Measurements from ENCODE around the gene AADACL4. TPM values are rescaled to one million over a fixed set of nuclear protein-coding genes. Genes with fewer than 3 reads are reported as not detected.

AADACL4 gene
- total and polyA plus RNA-seq, 2 of the 8 experiments (the other 6 are each of a cell fraction or from before 2014, with no cell fraction given), result 0.08 TPM; not detected in 1

DNA sequence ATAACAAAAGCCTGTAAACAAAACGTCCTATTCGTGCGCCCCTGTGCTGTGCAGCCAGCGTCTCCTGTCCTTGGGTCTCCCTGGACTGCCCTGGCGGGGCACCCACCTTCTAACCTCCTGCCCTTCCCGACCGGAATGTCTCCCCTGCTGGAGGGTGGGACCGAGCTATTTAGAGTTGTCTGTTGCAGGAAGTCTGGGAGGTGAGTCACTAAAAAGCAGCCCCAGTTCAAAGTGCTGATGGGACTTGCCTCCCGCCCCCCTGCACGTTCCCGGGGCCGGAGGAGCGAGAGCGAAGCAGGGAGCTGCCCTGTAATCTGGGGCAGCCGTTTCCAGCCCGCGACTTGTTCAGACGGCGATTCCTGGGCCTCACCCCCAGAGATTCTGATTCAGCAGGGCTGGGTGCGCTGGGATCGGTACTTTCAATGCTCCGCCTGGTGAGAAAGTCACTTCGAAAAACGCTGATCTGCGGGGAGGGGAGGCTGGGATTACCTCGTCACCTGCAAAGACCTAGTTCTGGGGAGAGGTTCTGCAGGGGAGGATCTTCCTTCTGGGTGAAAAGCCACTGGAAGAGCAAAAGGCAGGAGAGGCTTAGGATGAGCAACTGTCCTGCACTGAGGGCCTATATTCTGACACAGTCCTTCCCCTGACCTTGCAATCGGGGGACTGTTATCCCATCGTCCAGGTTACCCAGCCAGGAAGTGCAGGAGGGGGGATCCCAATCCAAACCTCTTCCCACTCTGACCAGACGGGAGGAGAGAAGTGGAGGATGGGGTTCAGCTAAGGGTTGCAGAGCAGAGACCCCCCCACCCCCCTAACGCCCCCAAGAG, 24.7 kb upstream of the AADACL4 start (continued):
- TF ChIP-seq TAF1 (IDR thresholded peaks at IDR 0.05; ENCODE audit: low read depth, low read length) (peak; percentile 54; the same call in 1 of the 2 replicates), PHF8 (conservative IDR thresholded peaks at IDR 0.05; ENCODE audit: low read depth, low read length) (no peak), BACH1 (IDR thresholded peaks at IDR 0.05; ENCODE audit: low read length) (no peak), POLR2A (IDR thresholded peaks at IDR 0.05; ENCODE audit: control extremely low read depth in 1 of 2, low read depth in 2 of 2, low read length in 2 of 2) (no peak), HDAC6 (IDR thresholded peaks at IDR 0.05; ENCODE audit: low read depth, low read length) (no peak), SP4 (IDR thresholded peaks at IDR 0.05; ENCODE audit: low read length) (0 out of 2 replicates have a peak, but pooled peaks have one; percentile 46), SP1 (IDR thresholded peaks at IDR 0.05; ENCODE audit: low read depth, low read length) (no peak), RXRA (IDR thresholded peaks at IDR 0.05; ENCODE audit: insufficient read depth, low read depth, low read length) (no peak), CBX8 (IDR thresholded peaks at IDR 0.05; ENCODE audit: borderline replicate concordance, low read depth, low read length) (no peak), YY1 (IDR thresholded peaks at IDR 0.05; ENCODE audit: low read depth, low read length) (no peak), EZH2 (IDR thresholded peaks at IDR 0.05; ENCODE audit: low read depth, low read length, severe bottlenecking) (no peak), TEAD4 (IDR thresholded peaks at IDR 0.05; ENCODE audit: low read depth, low read length) (no peak), ASH2L (IDR thresholded peaks at IDR 0.05; ENCODE audit: low read length) (no peak), NRF1 (IDR thresholded peaks at IDR 0.05; ENCODE audit: low read depth, low read length) (no peak), KDM4A (IDR thresholded peaks at IDR 0.05; ENCODE audit: low read depth, low read length, severe bottlenecking) (peak; percentile 18), FOSL1 (IDR thresholded peaks at IDR 0.05; ENCODE audit: insufficient read depth, low read depth, low read length) (no peak), SRF (IDR thresholded peaks at IDR 0.05; ENCODE audit: low read depth, low read length) (no peak)
- TF ChIP-seq, protein P1, sequence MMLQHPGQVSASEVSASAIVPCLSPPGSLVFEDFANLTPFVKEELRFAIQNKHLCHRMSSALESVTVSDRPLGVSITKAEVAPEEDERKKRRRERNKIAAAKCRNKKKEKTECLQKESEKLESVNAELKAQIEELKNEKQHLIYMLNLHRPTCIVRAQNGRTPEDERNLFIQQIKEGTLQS (IDR thresholded peaks at IDR 0.05; ENCODE audit: insufficient read depth, low read depth, low read length), result no peak
- TF ChIP-seq, protein P2, sequence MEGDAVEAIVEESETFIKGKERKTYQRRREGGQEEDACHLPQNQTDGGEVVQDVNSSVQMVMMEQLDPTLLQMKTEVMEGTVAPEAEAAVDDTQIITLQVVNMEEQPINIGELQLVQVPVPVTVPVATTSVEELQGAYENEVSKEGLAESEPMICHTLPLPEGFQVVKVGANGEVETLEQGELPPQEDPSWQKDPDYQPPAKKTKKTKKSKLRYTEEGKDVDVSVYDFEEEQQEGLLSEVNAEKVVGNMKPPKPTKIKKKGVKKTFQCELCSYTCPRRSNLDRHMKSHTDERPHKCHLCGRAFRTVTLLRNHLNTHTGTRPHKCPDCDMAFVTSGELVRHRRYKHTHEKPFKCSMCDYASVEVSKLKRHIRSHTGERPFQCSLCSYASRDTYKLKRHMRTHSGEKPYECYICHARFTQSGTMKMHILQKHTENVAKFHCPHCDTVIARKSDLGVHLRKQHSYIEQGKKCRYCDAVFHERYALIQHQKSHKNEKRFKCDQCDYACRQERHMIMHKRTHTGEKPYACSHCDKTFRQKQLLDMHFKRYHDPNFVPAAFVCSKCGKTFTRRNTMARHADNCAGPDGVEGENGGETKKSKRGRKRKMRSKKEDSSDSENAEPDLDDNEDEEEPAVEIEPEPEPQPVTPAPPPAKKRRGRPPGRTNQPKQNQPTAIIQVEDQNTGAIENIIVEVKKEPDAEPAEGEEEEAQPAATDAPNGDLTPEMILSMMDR (IDR thresholded peaks at IDR 0.05; ENCODE audit: control extremely low read depth in 1 of 3, insufficient read depth in 1 of 3, low read depth in 1 of 3, low read length in 3 of 3), result no peak
- TF ChIP-seq, protein P3, sequence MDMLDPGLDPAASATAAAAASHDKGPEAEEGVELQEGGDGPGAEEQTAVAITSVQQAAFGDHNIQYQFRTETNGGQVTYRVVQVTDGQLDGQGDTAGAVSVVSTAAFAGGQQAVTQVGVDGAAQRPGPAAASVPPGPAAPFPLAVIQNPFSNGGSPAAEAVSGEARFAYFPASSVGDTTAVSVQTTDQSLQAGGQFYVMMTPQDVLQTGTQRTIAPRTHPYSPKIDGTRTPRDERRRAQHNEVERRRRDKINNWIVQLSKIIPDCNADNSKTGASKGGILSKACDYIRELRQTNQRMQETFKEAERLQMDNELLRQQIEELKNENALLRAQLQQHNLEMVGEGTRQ (IDR thresholded peaks at IDR 0.05; ENCODE audit: low read length), result no peak

All from H1 (cell line).